GM13977 (cell line): ENCODE data around the gene PDCD1.

Source experiments
- DNase-seq: peaks from one replicate; pipeline ENCODE4 v3.0.0; 2012; ENCODE audit warnings: low spot score
- in situ Hi-C: fragments of 300-500 bp; cut with MboI; formaldehyde crosslinking; loops from one replicate; pipeline ENCODE4 v1.12.0; 2022; ENCODE audit warnings: low sequenced_read_pairs, low pct_unique_long_range_greater_than_20kb, mixed read lengths, inconsistent platforms; ENCODE audit not compliant: unreplicated experiment
- TF ChIP-seq, protein P1 (sequence below): IDR thresholded peaks from 2 replicates; pipeline ENCODE4 v1.5.1; 2012; ENCODE audit warnings: mild to moderate bottlenecking, control low read depth; ENCODE audit not compliant: insufficient read depth; ENCODE audit errors: extremely low read depth, missing control alignments

PDCD1 gene

DNA sequence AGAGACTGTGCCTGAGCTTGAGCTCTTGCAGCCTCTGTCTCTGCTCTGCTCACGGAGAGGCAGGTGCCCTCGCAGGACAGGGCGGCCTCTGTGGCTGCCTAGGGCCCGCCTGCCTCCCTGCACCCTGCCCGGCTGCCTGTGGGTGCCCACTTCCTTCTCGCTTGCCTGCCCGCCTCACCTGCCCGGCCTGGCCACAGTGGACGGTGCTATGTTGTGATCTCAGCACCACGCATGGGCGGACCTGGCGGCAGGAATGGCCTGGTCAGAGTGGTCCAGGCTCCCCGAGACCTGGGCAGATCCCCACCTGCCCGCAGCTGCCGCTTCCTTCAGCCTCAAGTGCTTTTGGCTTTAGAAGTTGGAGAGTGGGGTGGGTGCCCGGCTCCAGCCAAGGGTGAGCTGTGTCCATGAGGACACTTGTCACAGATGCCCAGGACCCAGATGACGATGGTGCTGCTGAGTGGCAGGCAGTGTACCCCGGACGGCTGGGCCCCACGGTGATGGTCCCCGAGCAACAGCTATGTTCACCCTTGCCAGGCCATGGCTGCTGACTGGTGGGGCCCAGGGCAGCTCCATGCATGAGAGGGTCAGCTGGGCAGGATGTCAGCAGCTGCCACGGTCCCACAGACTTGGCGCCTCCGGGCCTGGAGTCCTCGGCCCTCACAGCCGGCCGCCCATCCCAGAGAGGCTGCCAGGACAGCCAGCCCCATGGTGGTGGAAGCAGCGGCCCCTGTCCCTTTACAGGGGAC lies 36.2 kb upstream of the PDCD1 start:
- TF ChIP-seq, protein P1, sequence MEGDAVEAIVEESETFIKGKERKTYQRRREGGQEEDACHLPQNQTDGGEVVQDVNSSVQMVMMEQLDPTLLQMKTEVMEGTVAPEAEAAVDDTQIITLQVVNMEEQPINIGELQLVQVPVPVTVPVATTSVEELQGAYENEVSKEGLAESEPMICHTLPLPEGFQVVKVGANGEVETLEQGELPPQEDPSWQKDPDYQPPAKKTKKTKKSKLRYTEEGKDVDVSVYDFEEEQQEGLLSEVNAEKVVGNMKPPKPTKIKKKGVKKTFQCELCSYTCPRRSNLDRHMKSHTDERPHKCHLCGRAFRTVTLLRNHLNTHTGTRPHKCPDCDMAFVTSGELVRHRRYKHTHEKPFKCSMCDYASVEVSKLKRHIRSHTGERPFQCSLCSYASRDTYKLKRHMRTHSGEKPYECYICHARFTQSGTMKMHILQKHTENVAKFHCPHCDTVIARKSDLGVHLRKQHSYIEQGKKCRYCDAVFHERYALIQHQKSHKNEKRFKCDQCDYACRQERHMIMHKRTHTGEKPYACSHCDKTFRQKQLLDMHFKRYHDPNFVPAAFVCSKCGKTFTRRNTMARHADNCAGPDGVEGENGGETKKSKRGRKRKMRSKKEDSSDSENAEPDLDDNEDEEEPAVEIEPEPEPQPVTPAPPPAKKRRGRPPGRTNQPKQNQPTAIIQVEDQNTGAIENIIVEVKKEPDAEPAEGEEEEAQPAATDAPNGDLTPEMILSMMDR = no peak
- in situ Hi-C loops = no loop called here
- no peak for DNase-seq

DNA sequence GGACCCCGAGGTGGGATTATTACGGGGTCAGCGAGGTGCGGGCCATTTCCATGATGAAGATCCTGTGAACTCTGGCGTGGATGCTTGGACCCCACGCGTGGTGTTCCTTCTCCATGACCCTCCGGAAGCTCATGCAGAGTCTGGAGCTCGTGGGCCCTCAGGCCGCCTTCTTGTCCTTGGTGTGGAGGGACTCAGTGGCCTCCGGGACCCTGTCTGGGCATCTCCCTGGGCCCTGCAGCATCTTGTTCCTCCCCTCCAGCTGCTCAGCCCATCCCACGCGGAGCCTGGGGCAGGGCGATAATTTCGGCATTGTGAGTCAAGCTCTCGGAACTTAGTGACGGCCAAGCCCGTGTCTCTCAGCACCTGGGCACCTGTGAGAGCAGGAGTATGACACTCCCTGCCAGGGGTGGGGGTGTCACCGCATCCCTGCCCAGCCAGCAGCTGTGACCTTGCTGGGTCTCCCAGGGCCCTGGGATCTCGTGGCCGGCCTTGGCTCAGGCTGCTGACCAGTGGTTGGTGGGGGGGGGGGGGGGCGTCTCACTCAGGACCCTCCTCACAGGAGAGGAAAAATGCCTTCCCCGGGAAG lies 35.5 kb upstream of the PDCD1 start:
- in situ Hi-C loops = no loop called here
- DNase-seq = no peak
- TF ChIP-seq, protein P1 = no peak

DNA sequence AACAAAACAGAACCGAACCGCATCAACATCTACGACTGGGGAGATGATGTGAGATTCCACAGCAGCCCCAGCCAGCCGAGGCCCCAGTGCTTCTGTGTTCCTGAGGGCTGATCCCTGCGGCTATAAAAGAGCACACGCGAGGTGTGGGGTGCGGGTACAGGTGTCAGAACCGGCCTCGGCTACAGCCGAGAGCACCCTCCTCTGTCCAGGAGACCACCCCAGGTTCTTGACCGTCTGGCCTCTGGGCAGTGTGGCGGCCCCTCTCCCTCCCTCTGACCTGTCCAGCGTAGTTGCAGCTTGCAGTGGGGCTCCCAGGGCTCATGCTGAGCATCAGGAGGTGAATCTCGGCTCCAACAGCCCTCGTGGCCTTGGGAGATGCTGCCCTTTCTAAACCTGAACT lies 34.6 kb upstream of the PDCD1 start:
- in situ Hi-C loops = no loop called here
- TF ChIP-seq, protein P1 = no peak
- DNase-seq = no peak

DNA sequence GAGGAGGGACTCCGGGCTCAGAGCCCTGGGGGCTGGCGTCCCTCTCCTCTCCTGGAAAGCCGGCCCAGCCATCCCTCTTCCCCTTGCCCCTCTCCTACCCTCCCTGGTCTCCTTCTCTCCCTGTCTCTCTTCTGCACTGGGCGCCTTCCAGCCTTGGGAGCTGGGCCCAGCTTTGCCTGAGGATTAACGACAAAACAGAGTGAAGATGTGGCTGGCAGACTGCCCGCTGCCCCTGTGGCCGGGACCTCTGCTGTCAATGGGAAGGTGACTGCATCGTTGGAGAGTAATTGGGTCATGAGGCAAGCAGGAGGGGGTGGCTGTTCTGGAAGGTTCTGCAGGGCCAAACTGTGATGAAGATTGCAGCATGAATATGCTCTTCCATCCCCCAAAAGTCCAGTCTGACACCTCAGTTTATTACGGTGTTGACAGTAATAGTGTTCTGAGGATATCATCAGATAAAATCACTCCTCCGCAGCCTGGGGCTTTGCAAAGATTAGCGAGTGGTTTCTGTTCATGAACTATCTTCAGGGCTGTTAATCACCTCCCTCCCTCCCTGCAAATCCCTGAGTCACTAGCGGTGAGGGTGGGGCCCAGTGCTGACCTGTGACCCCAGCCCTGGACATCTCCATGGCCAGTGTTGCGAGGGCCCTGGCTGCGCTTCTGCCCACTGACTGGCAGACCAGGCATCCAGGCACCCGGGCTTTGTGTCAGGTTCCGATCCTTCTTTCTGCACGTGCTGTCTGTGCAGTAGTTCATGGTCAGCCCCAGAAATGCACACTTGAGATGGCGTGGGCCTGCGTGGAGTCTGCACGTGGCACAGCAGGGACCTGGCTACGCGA lies 33.8 kb upstream of the PDCD1 start:
- in situ Hi-C loops = no loop called here
- TF ChIP-seq, protein P1 = no peak
- DNase-seq = no peak

DNA sequence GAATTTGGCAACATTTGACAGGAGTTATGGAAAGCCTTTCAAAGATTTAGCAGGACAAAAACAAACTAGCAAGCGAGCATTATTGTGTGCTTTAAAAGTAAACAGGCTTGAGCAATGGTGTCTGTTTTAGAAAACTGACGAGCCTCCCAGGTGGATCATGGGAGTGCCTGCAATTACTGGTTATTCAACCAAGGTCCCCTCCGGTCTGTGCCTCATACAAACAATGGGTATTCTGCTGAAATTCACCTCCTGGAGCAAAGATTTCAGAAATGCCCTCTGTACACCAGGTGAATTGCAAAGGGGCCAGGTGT lies 33.2 kb upstream of the PDCD1 start:
- DNase-seq = no peak

DNA sequence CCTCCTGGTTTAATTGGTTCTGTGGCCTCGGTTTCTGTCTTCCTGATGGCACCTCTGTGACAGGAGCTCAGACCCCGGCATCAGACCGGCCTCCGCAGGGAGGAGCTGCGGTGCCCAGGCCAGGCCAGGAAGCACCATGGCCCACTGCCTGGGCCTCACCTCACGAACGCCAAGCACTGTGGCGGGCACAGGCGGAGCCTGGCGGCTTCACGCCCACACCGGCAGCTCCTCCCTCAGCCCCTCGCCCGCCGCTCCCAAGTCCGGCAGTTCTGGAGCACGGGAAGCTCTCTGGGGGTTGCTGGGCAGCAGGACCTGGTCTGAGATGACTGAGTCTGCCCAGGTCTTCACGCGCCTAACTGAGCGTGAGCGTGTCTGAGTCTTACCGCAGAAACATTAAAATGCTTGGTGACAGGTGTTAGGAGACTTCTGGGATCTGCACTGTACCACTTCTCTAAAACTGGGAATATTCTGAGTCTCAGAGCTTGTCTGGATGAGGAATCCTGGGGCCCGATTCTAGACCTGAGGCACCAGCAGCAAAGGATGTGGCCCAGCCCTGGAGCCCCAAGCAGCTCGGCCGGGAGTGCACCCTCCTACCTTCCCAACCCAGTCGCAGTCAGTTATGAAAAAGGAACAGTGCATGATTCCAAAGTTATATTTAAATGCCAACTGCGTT lies 32.8 kb upstream of the PDCD1 start:
- in situ Hi-C loops = no loop called here
- DNase-seq = no peak
- TF ChIP-seq, protein P1 = no peak

More for the DNA sequence above, 33.2 kb upstream of the PDCD1 start:
- in situ Hi-C loops = no loop called here
- TF ChIP-seq, protein P1 = no peak
